Endothelial cell of umbilical vein (primary cell): ENCODE measurements around the gene CNTN5.

ENCODE experiments used
- EZH2 ChIP-seq: IDR thresholded peaks from 2 replicates; pipeline ENCODE4 v1.6.1; 2012; ENCODE audit warnings: borderline replicate concordance, low read depth, mild to moderate bottlenecking, moderate library complexity, low read length, inconsistent platforms; ENCODE audit not compliant: severe bottlenecking
- MYC ChIP-seq: IDR thresholded peaks from one replicate; pipeline ENCODE4 v1.6.1; 2011; ENCODE audit warnings: mild to moderate bottlenecking, low read depth, low read length
- POLR2A ChIP-seq: IDR thresholded peaks from 2 replicates; pipeline ENCODE4 v1.6.1; 2012; ENCODE audit warnings: low read depth, mild to moderate bottlenecking, control low read depth, low read length
- POLR2AphosphoS5 ChIP-seq: IDR thresholded peaks from 2 replicates; pipeline ENCODE4 v1.6.1; 2012; ENCODE audit warnings: low read depth, mild to moderate bottlenecking, control low read depth, low read length, moderate library complexity; ENCODE audit not compliant: insufficient read depth
- TF ChIP-seq, protein P1 (sequence below), 2 donors: IDR thresholded peaks; 1 replicate in 1 of 2; 2 replicates in 1 of 2; pipeline ENCODE4 v1.5.1; 2011; ENCODE audit warnings: low read length in 2 of 2, mild to moderate bottlenecking in 2 of 2, moderate library complexity in 2 of 2, control low read depth in 1 of 2, inconsistent platforms in 1 of 2, low read depth in 1 of 2; ENCODE audit not compliant: insufficient read depth in 1 of 2; ENCODE audit errors: extremely low read depth in 1 of 2

DNA sequence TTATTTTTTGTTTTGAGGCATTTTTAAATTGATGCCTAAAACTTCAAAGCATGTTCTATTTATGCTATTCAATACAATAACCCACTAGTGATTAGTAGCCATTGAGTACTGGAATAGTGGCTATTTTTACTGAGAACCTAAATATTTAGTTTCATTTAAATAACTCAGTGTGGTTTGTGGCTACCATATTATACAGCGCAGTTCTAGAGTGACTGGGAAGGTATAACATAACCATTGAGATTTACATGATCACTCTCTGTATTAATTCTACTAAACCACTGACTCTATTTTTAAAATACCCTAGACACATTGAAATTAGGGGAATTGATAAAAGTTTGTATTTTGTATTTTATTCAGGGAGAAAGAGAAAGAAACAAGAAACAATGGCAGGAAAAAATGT lies 441.2 kb downstream of the CNTN5 start:
- TF ChIP-seq, protein P1, sequence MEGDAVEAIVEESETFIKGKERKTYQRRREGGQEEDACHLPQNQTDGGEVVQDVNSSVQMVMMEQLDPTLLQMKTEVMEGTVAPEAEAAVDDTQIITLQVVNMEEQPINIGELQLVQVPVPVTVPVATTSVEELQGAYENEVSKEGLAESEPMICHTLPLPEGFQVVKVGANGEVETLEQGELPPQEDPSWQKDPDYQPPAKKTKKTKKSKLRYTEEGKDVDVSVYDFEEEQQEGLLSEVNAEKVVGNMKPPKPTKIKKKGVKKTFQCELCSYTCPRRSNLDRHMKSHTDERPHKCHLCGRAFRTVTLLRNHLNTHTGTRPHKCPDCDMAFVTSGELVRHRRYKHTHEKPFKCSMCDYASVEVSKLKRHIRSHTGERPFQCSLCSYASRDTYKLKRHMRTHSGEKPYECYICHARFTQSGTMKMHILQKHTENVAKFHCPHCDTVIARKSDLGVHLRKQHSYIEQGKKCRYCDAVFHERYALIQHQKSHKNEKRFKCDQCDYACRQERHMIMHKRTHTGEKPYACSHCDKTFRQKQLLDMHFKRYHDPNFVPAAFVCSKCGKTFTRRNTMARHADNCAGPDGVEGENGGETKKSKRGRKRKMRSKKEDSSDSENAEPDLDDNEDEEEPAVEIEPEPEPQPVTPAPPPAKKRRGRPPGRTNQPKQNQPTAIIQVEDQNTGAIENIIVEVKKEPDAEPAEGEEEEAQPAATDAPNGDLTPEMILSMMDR (IDR thresholded peaks at IDR 0.05; ENCODE audit: extremely low read depth in 1 of 2, insufficient read depth in 1 of 2, low read depth in 1 of 2, low read length in 2 of 2): no peak
- TF ChIP-seq MYC: no peak
- TF ChIP-seq POLR2A: no peak
- TF ChIP-seq EZH2: no peak
- TF ChIP-seq POLR2AphosphoS5: no peak
